Measurements from ENCODE around the gene KAT8. TPM values are rescaled to one million over a fixed set of nuclear protein-coding genes. Genes with fewer than 3 reads are reported as not detected.
A peak's percentile ranks its signal among the peaks of the same experiment; 100 is the strongest.

KAT8 gene
- total and polyA plus RNA-seq, 2 of the 13 experiments (the other 11 are each of a cell fraction or from before 2014, with no cell fraction given): 79.0 to 84.2 TPM

DNA sequence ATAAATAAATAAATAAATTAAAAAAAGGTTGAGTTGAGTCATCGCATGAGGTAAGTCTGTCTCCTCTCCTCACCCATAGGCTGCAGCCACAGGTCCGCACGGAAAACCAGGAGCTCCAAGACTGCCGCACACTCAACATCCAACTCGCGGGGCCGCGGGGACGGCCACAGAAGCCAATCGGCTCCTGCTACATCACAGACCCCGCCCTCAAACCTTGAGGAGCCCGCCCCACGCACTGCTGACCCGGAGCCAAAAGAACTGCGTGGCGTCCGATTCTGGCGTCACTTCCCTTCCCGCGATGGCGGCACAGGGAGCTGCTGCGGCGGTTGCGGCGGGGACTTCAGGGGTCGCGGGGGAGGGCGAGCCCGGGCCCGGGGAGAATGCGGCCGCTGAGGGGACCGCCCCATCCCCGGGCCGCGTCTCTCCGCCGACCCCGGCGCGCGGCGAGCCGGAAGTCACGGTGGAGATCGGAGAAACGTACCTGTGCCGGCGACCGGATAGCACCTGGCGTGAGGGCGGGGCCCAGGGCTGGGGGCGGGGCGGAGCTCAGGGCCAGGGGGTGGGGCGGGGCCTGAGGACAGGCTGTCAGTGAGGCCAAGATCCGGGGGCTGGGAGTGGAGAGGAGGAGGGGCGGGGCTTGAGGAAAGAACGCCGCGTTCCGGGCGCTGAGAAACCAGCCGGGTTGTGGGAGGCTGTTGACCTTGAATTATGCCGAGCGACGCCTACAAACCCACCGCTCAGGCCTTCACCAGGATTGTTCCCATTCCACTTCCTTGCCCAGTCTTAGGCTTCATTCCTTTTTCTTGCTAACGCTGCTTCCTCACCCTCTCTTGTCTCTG, at the start of gene KAT8 (continued):
- TF ChIP-seq, protein P1, sequence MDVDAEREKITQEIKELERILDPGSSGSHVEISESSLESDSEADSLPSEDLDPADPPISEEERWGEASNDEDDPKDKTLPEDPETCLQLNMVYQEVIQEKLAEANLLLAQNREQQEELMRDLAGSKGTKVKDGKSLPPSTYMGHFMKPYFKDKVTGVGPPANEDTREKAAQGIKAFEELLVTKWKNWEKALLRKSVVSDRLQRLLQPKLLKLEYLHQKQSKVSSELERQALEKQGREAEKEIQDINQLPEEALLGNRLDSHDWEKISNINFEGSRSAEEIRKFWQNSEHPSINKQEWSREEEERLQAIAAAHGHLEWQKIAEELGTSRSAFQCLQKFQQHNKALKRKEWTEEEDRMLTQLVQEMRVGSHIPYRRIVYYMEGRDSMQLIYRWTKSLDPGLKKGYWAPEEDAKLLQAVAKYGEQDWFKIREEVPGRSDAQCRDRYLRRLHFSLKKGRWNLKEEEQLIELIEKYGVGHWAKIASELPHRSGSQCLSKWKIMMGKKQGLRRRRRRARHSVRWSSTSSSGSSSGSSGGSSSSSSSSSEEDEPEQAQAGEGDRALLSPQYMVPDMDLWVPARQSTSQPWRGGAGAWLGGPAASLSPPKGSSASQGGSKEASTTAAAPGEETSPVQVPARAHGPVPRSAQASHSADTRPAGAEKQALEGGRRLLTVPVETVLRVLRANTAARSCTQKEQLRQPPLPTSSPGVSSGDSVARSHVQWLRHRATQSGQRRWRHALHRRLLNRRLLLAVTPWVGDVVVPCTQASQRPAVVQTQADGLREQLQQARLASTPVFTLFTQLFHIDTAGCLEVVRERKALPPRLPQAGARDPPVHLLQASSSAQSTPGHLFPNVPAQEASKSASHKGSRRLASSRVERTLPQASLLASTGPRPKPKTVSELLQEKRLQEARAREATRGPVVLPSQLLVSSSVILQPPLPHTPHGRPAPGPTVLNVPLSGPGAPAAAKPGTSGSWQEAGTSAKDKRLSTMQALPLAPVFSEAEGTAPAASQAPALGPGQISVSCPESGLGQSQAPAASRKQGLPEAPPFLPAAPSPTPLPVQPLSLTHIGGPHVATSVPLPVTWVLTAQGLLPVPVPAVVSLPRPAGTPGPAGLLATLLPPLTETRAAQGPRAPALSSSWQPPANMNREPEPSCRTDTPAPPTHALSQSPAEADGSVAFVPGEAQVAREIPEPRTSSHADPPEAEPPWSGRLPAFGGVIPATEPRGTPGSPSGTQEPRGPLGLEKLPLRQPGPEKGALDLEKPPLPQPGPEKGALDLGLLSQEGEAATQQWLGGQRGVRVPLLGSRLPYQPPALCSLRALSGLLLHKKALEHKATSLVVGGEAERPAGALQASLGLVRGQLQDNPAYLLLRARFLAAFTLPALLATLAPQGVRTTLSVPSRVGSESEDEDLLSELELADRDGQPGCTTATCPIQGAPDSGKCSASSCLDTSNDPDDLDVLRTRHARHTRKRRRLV (CRISPR knock-in tag; IDR thresholded peaks at IDR 0.05): no peak
- TF ChIP-seq HOXA9 (CRISPR knock-in tag; IDR thresholded peaks at IDR 0.05; ENCODE audit: borderline replicate concordance) (no peak; the same call in 1 of the 2 replicates), ZNF891 (CRISPR knock-in tag; IDR thresholded peaks at IDR 0.05) (peak; percentile 24; the same call in 1 of the 2 replicates), ZNF350 (CRISPR knock-in tag; IDR thresholded peaks at IDR 0.05; ENCODE audit: borderline replicate concordance, low read depth) (peak; percentile 35), ZEB1 (IDR thresholded peaks at IDR 0.05; ENCODE audit: insufficient replicate concordance, low read depth) (peak; percentile 96), NFYB (CRISPR knock-in tag; IDR thresholded peaks at IDR 0.05) (peak; percentile 86), ZNF737 (CRISPR knock-in tag; IDR thresholded peaks at IDR 0.05; ENCODE audit: borderline replicate concordance) (no peak), MAF1 (CRISPR knock-in tag; IDR thresholded peaks at IDR 0.05; ENCODE audit: borderline replicate concordance) (peak; percentile 33; the same call in 1 of the 2 replicates), TCF7 (IDR thresholded peaks at IDR 0.05; ENCODE audit: low read depth) (no peak), BORCS8-MEF2B (CRISPR knock-in tag; IDR thresholded peaks at IDR 0.05) (peak; percentile 79), ZNF761 (CRISPR knock-in tag; conservative IDR thresholded peaks at IDR 0.05) (0 out of 2 replicates have a peak, but pooled peaks have one; percentile 44), ZNF614 (CRISPR knock-in tag; IDR thresholded peaks at IDR 0.05; ENCODE audit: borderline replicate concordance) (peak; percentile 94), ZNF326 (CRISPR knock-in tag; IDR thresholded peaks at IDR 0.05; ENCODE audit: borderline replicate concordance) (0 out of 2 replicates have a peak, but pooled peaks have one; percentile 59), DMAP1 (CRISPR knock-in tag; IDR thresholded peaks at IDR 0.05) (peak; percentile 65), FOXA1 (IDR thresholded peaks at IDR 0.05) (no peak), FOXA1 (CRISPR knock-in tag; IDR thresholded peaks at IDR 0.05) (peak; percentile 39; the same call in 1 of the 2 replicates), TOE1 (CRISPR knock-in tag; IDR thresholded peaks at IDR 0.05) (0 out of 2 replicates have a peak, but pooled peaks have one; percentile 91), ZNF605 (CRISPR knock-in tag; IDR thresholded peaks at IDR 0.05) (no peak)
- TF ChIP-seq, protein P2, sequence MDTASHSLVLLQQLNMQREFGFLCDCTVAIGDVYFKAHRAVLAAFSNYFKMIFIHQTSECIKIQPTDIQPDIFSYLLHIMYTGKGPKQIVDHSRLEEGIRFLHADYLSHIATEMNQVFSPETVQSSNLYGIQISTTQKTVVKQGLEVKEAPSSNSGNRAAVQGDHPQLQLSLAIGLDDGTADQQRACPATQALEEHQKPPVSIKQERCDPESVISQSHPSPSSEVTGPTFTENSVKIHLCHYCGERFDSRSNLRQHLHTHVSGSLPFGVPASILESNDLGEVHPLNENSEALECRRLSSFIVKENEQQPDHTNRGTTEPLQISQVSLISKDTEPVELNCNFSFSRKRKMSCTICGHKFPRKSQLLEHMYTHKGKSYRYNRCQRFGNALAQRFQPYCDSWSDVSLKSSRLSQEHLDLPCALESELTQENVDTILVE (CRISPR knock-in tag; IDR thresholded peaks at IDR 0.05): peak; percentile 98
- TF ChIP-seq, protein P3, sequence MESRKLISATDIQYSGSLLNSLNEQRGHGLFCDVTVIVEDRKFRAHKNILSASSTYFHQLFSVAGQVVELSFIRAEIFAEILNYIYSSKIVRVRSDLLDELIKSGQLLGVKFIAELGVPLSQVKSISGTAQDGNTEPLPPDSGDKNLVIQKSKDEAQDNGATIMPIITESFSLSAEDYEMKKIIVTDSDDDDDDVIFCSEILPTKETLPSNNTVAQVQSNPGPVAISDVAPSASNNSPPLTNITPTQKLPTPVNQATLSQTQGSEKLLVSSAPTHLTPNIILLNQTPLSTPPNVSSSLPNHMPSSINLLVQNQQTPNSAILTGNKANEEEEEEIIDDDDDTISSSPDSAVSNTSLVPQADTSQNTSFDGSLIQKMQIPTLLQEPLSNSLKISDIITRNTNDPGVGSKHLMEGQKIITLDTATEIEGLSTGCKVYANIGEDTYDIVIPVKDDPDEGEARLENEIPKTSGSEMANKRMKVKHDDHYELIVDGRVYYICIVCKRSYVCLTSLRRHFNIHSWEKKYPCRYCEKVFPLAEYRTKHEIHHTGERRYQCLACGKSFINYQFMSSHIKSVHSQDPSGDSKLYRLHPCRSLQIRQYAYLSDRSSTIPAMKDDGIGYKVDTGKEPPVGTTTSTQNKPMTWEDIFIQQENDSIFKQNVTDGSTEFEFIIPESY (CRISPR knock-in tag; IDR thresholded peaks at IDR 0.05): 0 out of 2 replicates have a peak, but pooled peaks have one; percentile 8

All from HepG2 (cell line).